Neural cell (in vitro differentiated cells): ENCODE measurements around the gene MAGI1. TPM values are rescaled to one million over a fixed set of nuclear protein-coding genes. Genes with fewer than 3 reads are reported as not detected.

Experiments
- H2AFZ ChIP-seq: fragments of 200-600, 300-800 bp; sonication (generic), shearing (Covaris generic); 2 replicates; pipeline ENCODE4 v1.6.0; 2014; ENCODE audit warnings: low read depth, mild to moderate bottlenecking, antibody characterized with exemption, low read length, moderate library complexity
- H3F3A ChIP-seq: fragments of 200-600 bp; shearing (Covaris generic); 2 replicates; pipeline ENCODE4 v1.6.1; 2016; ENCODE audit warnings: mild to moderate bottlenecking, moderate library complexity, mixed read lengths, antibody characterized with exemption, low read length; ENCODE audit not compliant: insufficient read depth, poor library complexity, severe bottlenecking
- H3K27ac ChIP-seq: fragments of 200-600, 300-800 bp; sonication (generic), shearing (Covaris generic); 2 replicates; pipeline ENCODE4 v1.5.1; 2014; ENCODE audit warnings: mild to moderate bottlenecking, low read length, moderate library complexity
- H3K27me3 ChIP-seq: fragments of 300-800, 200-600 bp; sonication (generic), shearing (Covaris generic); 2 replicates; pipeline ENCODE4 v1.6.0; 2014; ENCODE audit warnings: mild to moderate bottlenecking, low read depth, low read length, moderate library complexity; ENCODE audit not compliant: insufficient read depth
- H3K36me3 ChIP-seq: fragments of 300-800, 200-600 bp; sonication (generic), shearing (Covaris generic); 2 replicates; pipeline ENCODE4 v1.5.1; 2014; ENCODE audit warnings: mild to moderate bottlenecking, antibody characterized with exemption, low read length, moderate library complexity; ENCODE audit not compliant: insufficient read depth
- H3K4me2 ChIP-seq: fragments of 300-800, 200-600 bp; sonication (generic), shearing (Covaris generic); 2 replicates; pipeline ENCODE4 v1.6.0; 2014; ENCODE audit warnings: mild to moderate bottlenecking, low read length
- H3K4me3 ChIP-seq: fragments of 300-800, 200-600 bp; sonication (generic), shearing (Covaris generic); 2 replicates; pipeline ENCODE4 v1.5.1; 2014; ENCODE audit warnings: mild to moderate bottlenecking, low read length, moderate library complexity
- H3K79me2 ChIP-seq: fragments of 200-600 bp; shearing (Covaris generic); replicated peaks from 2 replicates; pipeline ENCODE4 v1.6.0; 2014; ENCODE audit warnings: mild to moderate bottlenecking, low read length, moderate library complexity; ENCODE audit not compliant: insufficient read depth
- H3K9ac ChIP-seq: fragments of 300-800, 200-600 bp; sonication (generic), shearing (Covaris generic); 2 replicates; pipeline ENCODE4 v1.6.1; 2016; ENCODE audit warnings: mild to moderate bottlenecking, low read length, mixed read lengths
- H3K9me2 ChIP-seq: fragments of 200-600 bp; shearing (Covaris generic); 2 replicates; pipeline ENCODE4 v1.6.1; 2016; ENCODE audit warnings: mild to moderate bottlenecking, low read length, mixed read lengths; ENCODE audit not compliant: insufficient read depth
- H3K9me3 ChIP-seq: fragments of 200-600, 300-800 bp; sonication (generic), shearing (Covaris generic); 2 replicates; pipeline ENCODE4 v1.6.1; 2016; ENCODE audit warnings: mild to moderate bottlenecking, mixed run types, low read length, moderate library complexity, mixed read lengths
- H4K20me1 ChIP-seq: fragments of 200-600 bp; shearing (Covaris generic); 2 replicates; pipeline ENCODE4 v1.6.1; 2016; ENCODE audit warnings: mild to moderate bottlenecking, mixed run types; ENCODE audit not compliant: insufficient read depth
- EP300 ChIP-seq: fragments of 450-650 bp; conservative IDR thresholded peaks from 2 replicates; pipeline ENCODE4 v1.6.1; 2014; ENCODE audit warnings: antibody characterized with exemption, mild to moderate bottlenecking, moderate library complexity; ENCODE audit not compliant: poor library complexity, severe bottlenecking
- EZH2 ChIP-seq: fragments of 200-600, 300-800 bp; shearing (Covaris generic), sonication (generic); IDR thresholded peaks from 2 replicates; pipeline ENCODE4 v1.6.1; 2014; ENCODE audit warnings: antibody characterized with exemption, low read length, borderline replicate concordance, mild to moderate bottlenecking; ENCODE audit not compliant: insufficient read depth, poor library complexity, severe bottlenecking
- MXI1 ChIP-seq: fragments of 450-650 bp; conservative IDR thresholded peaks from 2 replicates; pipeline ENCODE4 v1.6.1; 2014; ENCODE audit warnings: antibody characterized with exemption, mild to moderate bottlenecking; ENCODE audit not compliant: poor library complexity, severe bottlenecking
- POLR2AphosphoS5 ChIP-seq: IDR thresholded peaks from 2 replicates; pipeline ENCODE4 v1.6.1; 2012
- RAD21 ChIP-seq: fragments of 450-650 bp; conservative IDR thresholded peaks from 2 replicates; pipeline ENCODE4 v1.6.1; 2014; ENCODE audit warnings: antibody characterized with exemption, mild to moderate bottlenecking, moderate library complexity
- REST ChIP-seq: IDR thresholded peaks from 2 replicates; pipeline ENCODE4 v1.6.1; 2012; ENCODE audit warnings: borderline replicate concordance
- SMC3 ChIP-seq: fragments of 450-650 bp; conservative IDR thresholded peaks from 2 replicates; pipeline ENCODE4 v1.6.1; 2014; ENCODE audit warnings: antibody characterized with exemption, mild to moderate bottlenecking, moderate library complexity; ENCODE audit not compliant: poor library complexity
- TAF1 ChIP-seq: IDR thresholded peaks from 2 replicates; pipeline ENCODE4 v1.6.1; 2012; ENCODE audit warnings: low read depth
- polyA plus RNA-seq: library from polyadenylated mRNA; depleted of rRNA; stranded (reverse); fragments of >200 nt; gene quantifications from 2 replicates; pipeline ENCODE4 v1.2.3, GENCODE V29; 2014
- TF ChIP-seq, protein P1 (sequence below): fragments of 450-650 bp; IDR thresholded peaks from 2 replicates; pipeline ENCODE4 v1.5.1; 2014; ENCODE audit warnings: antibody characterized with exemption, mild to moderate bottlenecking, moderate library complexity; ENCODE audit not compliant: poor library complexity, severe bottlenecking

Gene MAGI1
- polyA plus RNA-seq, 1 donor from 2014 or later: 44.7 TPM

GRCh38 chr3:65667963-65668362 is 370.8 kb downstream of the MAGI1 start:
- Histone ChIP-seq H3K4me3 (no peak overlapping the region), H2AFZ (no peak overlapping the region), H3K27me3 (no peaks in the 10 kb centered on the region), H3K9ac (no peak overlapping the region), H3K27ac (no peak overlapping the region), H4K20me1 (no peaks in the 10 kb centered on the region), H3K9me3 (no peaks in the 10 kb centered on the region), H3F3A (no peaks in the 10 kb centered on the region), H3K79me2 (no peaks in the 10 kb centered on the region), H3K9me2 (no peaks in the 10 kb centered on the region), H3K36me3 (no peaks in the 10 kb centered on the region), H3K4me2 (no peak overlapping the region)
- TF ChIP-seq POLR2AphosphoS5 (no peak), EP300 (no peak), SMC3 (no peak), REST (no peak), TAF1 (no peak), EZH2 (no peak), MXI1 (no peak), RAD21 (no peak)
- TF ChIP-seq, protein P1, sequence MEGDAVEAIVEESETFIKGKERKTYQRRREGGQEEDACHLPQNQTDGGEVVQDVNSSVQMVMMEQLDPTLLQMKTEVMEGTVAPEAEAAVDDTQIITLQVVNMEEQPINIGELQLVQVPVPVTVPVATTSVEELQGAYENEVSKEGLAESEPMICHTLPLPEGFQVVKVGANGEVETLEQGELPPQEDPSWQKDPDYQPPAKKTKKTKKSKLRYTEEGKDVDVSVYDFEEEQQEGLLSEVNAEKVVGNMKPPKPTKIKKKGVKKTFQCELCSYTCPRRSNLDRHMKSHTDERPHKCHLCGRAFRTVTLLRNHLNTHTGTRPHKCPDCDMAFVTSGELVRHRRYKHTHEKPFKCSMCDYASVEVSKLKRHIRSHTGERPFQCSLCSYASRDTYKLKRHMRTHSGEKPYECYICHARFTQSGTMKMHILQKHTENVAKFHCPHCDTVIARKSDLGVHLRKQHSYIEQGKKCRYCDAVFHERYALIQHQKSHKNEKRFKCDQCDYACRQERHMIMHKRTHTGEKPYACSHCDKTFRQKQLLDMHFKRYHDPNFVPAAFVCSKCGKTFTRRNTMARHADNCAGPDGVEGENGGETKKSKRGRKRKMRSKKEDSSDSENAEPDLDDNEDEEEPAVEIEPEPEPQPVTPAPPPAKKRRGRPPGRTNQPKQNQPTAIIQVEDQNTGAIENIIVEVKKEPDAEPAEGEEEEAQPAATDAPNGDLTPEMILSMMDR: no peak

- Histone ChIP-seq H3K4me3 (no peak overlapping the region), H3K36me3 (no peaks in the 10 kb centered on the region), H3F3A (no peaks in the 10 kb centered on the region), H4K20me1 (no peaks in the 10 kb centered on the region), H3K27ac (no peak overlapping the region), H3K9me3 (no peaks in the 10 kb centered on the region), H2AFZ (no peak overlapping the region), H3K9me2 (no peaks in the 10 kb centered on the region), H3K27me3 (no peaks in the 10 kb centered on the region), H3K4me2 (no peak overlapping the region), H3K79me2 (no peaks in the 10 kb centered on the region), H3K9ac (no peak overlapping the region)
- TF ChIP-seq TAF1 (no peak), POLR2AphosphoS5 (no peak), EP300 (no peak), REST (no peak)
Measured at GRCh38 chr3:65666448-65667091, 372.1 kb downstream of the MAGI1 start.
